Stimulated activated naive CD4-positive, alpha-beta T cell treated with Interleukin-2 at 50 U/mL for 16 hours (primary cell): ENCODE results near the gene KCNAB1.
"Not testable (repeated sequence)": the region's sequence is repeated elsewhere in the genome, so short reads cannot be mapped to it uniquely, and the experiment has no call there.

Experiments used
- DNase-seq: peaks from one replicate; lab custom pipeline; 2025; lab: John Stamatoyannopoulos, UW

Gene KCNAB1

GRCh38 chr3:156542101-156543042 is 422.0 kb downstream of the KCNAB1 start:
- no peak for DNase-seq

GRCh38 chr3:156543043-156543555 is 422.7 kb downstream of the KCNAB1 start:
- no peak for DNase-seq

- DNase-seq = no peak
Observed at GRCh38 chr3:156547637-156548036, 427.3 kb downstream of the KCNAB1 start.

- DNase-seq = no peak
Observed at GRCh38 chr3:156548041-156548687, 427.8 kb downstream of the KCNAB1 start.

GRCh38 chr3:156548902-156549301 is 428.5 kb downstream of the KCNAB1 start:
- DNase-seq = no peak

- no peak for DNase-seq
Observed at GRCh38 chr3:156551261-156551660, 430.9 kb downstream of the KCNAB1 start.

- DNase-seq = no peak
Observed at GRCh38 chr3:156551746-156552145, 431.4 kb downstream of the KCNAB1 start.

- DNase-seq = no peak
Observed at GRCh38 chr3:156552973-156553372, 432.6 kb downstream of the KCNAB1 start.

- DNase-seq = peak; percentile 16
Observed at GRCh38 chr3:156553705-156554356, 433.5 kb downstream of the KCNAB1 start.

- no peak for DNase-seq
Observed at GRCh38 chr3:156554515-156554841, 434.1 kb downstream of the KCNAB1 start.

- peak; percentile 99 for DNase-seq
Observed at GRCh38 chr3:156554842-156555687, 434.7 kb downstream of the KCNAB1 start, which contains the start of gene SSR3. Gene SSR3 (minus strand): TSS chr3:156555117. CDS start chr3:156555089, 28 bp downstream.

GRCh38 chr3:156558389-156558788 is 438.0 kb downstream of the KCNAB1 start:
- DNase-seq = no peak

- DNase-seq = no peak
Observed at GRCh38 chr3:156559321-156559720, 438.9 kb downstream of the KCNAB1 start.

- no peak for DNase-seq
Observed at GRCh38 chr3:156561533-156561932, 441.2 kb downstream of the KCNAB1 start.

- DNase-seq = not testable (repeated sequence)
Observed at GRCh38 chr3:156562486-156562885, 442.1 kb downstream of the KCNAB1 start.

- DNase-seq = no peak
Observed at GRCh38 chr3:156563900-156564682, 443.7 kb downstream of the KCNAB1 start.

- not testable (repeated sequence) for DNase-seq
Observed at GRCh38 chr3:156569016-156569415, 448.6 kb downstream of the KCNAB1 start.

GRCh38 chr3:156569881-156570280 is 449.5 kb downstream of the KCNAB1 start:
- not testable (repeated sequence) for DNase-seq

GRCh38 chr3:156575641-156576040 is 455.3 kb downstream of the KCNAB1 start:
- DNase-seq = no peak

- DNase-seq = no peak
Observed at GRCh38 chr3:156576051-156576450, 455.7 kb downstream of the KCNAB1 start.
